ENCODE results near the gene GATA5. TPM values are rescaled to one million over a fixed set of nuclear protein-coding genes. Genes with fewer than 3 reads are reported as not detected.

Gene GATA5
- total RNA-seq, 1 donor from 2014 or later: not detected

- Histone ChIP-seq H3K9me3 (ENCODE audit: insufficient read depth, low read depth, low read length) (no peaks in the 10 kb centered on the region), H3K9ac (ENCODE audit: low read length) (no peak overlapping the region), H4K20me1 (ENCODE audit: insufficient read depth, low read length) (peaks cover 4% of the 10 kb centered on the region), H3K27me3 (ENCODE audit: insufficient read depth, low read length) (no peaks in the 10 kb centered on the region), H3K4me2 (ENCODE audit: low read length) (no peak overlapping the region), H3K36me3 (ENCODE audit: insufficient read depth, low read length) (no peaks in the 10 kb centered on the region), H3K4me3 (ENCODE audit: insufficient read depth, low read depth, low read length) (no peak overlapping the region), H2AFZ (ENCODE audit: low read depth, low read length) (no peak overlapping the region), H3K4me1 (ENCODE audit: insufficient read depth, low read length) (no peaks in the 10 kb centered on the region), H3K79me2 (ENCODE audit: insufficient read depth, low read length) (no peaks in the 10 kb centered on the region), H3K27ac (ENCODE audit: low read depth, low read length) (no peak overlapping the region)
- Mint-ChIP-seq H3K4me1 (ENCODE audit: low read depth, unreplicated experiment) (peaks cover 4% of the 10 kb centered on the region), H3K27me3 (ENCODE audit: low read depth, unreplicated experiment) (peaks cover 18% of the 10 kb centered on the region), H3K4me3 (ENCODE audit: unreplicated experiment) (no peak overlapping the region), H3K27ac (ENCODE audit: unreplicated experiment) (no peak overlapping the region), H3K9me3 (ENCODE audit: unreplicated experiment) (no peaks in the 10 kb centered on the region), H3K36me3 (ENCODE audit: low read depth, unreplicated experiment) (no peaks in the 10 kb centered on the region)
- FAIRE-seq (no peak), DNase-seq (ENCODE audit: low read depth) (no peak)
- TF ChIP-seq CTCF (IDR thresholded peaks at IDR 0.05; ENCODE audit: insufficient read depth, low read depth, low read length) (no peak), EZH2 (IDR thresholded peaks at IDR 0.05; ENCODE audit: insufficient read depth, low read length) (no peak)
Observed at GRCh38 chr20:62498874-62499273, 23.1 kb upstream of the GATA5 start.

GRCh38 chr20:62496568-62497218, 20.9 kb upstream of the GATA5 start:
- Mint-ChIP-seq H3K4me1 (ENCODE audit: low read depth, unreplicated experiment) (peaks cover 1% of the 10 kb centered on the region), H3K36me3 (ENCODE audit: low read depth, unreplicated experiment) (no peaks in the 10 kb centered on the region), H3K4me3 (ENCODE audit: unreplicated experiment) (no peak overlapping the region), H3K27ac (ENCODE audit: unreplicated experiment) (no peak overlapping the region), H3K9me3 (ENCODE audit: unreplicated experiment) (peaks cover 2% of the 10 kb centered on the region), H3K27me3 (ENCODE audit: low read depth, unreplicated experiment) (peaks cover 15% of the 10 kb centered on the region)
- Histone ChIP-seq H3K36me3 (ENCODE audit: insufficient read depth, low read length) (no peaks in the 10 kb centered on the region), H3K27ac (ENCODE audit: low read depth, low read length) (no peak overlapping the region), H3K4me1 (ENCODE audit: insufficient read depth, low read length) (no peaks in the 10 kb centered on the region), H3K9ac (ENCODE audit: low read length) (no peak overlapping the region), H3K27me3 (ENCODE audit: insufficient read depth, low read length) (no peaks in the 10 kb centered on the region), H4K20me1 (ENCODE audit: insufficient read depth, low read length) (peaks cover 4% of the 10 kb centered on the region), H3K4me2 (ENCODE audit: low read length) (no peak overlapping the region), H2AFZ (ENCODE audit: low read depth, low read length) (no peak overlapping the region), H3K79me2 (ENCODE audit: insufficient read depth, low read length) (no peaks in the 10 kb centered on the region), H3K4me3 (ENCODE audit: insufficient read depth, low read depth, low read length) (no peak overlapping the region), H3K9me3 (ENCODE audit: insufficient read depth, low read depth, low read length) (no peaks in the 10 kb centered on the region)
- DNase-seq (ENCODE audit: low read depth) (no peak), FAIRE-seq (no peak)
- TF ChIP-seq EZH2 (IDR thresholded peaks at IDR 0.05; ENCODE audit: insufficient read depth, low read length): no peak
- no peak for TF ChIP-seq CTCF (IDR thresholded peaks at IDR 0.05; ENCODE audit: insufficient read depth, low read depth, low read length)
